Measurements from ENCODE around the gene LLPH. TPM values are rescaled to one million over a fixed set of nuclear protein-coding genes. Genes with fewer than 3 reads are reported as not detected.

Gene LLPH
- total and polyA plus RNA-seq, 2 of the 13 experiments (the other 11 are each of a cell fraction or from before 2014, with no cell fraction given), result 4.2 to 25.6 TPM

DNA sequence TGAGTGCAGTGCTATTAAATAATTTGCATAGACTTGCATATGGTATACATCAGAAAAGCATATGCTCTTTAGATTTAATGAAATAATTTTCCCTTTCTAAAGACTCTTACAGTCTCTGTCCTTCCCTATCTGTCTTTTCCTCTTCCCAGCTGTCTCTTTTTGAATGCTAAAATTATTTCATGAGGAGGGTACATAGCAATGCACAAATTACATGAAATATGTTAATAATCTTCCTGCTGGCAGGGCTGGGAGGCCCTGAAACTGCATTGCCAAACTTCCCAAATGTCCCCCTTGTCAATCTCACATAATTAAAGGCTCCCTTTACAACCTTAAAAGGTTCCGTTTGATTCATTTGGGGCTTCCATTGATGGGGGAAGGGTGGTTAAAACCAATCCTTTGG is 22.2 kb downstream of the LLPH start:
- BruUV-seq (replicated peaks), result no TSS peak
- intact Hi-C loops (cut with micrococcal nuclease; ENCODE audit: unreplicated experiment) (no loop called here), in situ Hi-C loops (cut with HindIII; ENCODE audit: extremely low pct_ligation_motif_present, low pct_unique_long_range_greater_than_20kb) (loop anchor here (10.0 to 25.0 kb wide), 3 partner anchors 496 to 1221 kb away; no protein-coding TSS in a partner anchor)

More for the DNA sequence above, 22.2 kb downstream of the LLPH start:
- FAIRE-seq, result no peak
- no peaks in the 10 kb centered on the region for H3K9me3 ChIP-seq (ENCODE audit: low read length)
- no peak overlapping the region for H3K9ac ChIP-seq (ENCODE audit: insufficient read depth, low read depth, low read length)
- H3K27me3 ChIP-seq (ENCODE audit: control insufficient read depth in 1 of 2, insufficient read depth in 2 of 2, low read length in 2 of 2), result no peaks in the 10 kb centered on the region
- H4K20me1 ChIP-seq (ENCODE audit: insufficient read depth, low read length), result no peaks in the 10 kb centered on the region
- WGBS (ENCODE audit: low lambda C conversion rate), result 59% methylated on average over 1 of the region's 1 CpG
- CTCF ChIA-PET (ENCODE audit: low intra/inter-chr PET ratio, low total read pairs), result no interaction called here
- no peak overlapping the region for H3K4me2 ChIP-seq (ENCODE audit: low read depth, low read length)
- no peak overlapping the region for H3K4me3 ChIP-seq (replicated peaks in 1 of 3; ENCODE audit: insufficient read depth in 1 of 3, low read depth in 2 of 3, low read length in 3 of 3)
- POLR2A ChIA-PET, result no interaction called here
- no peak overlapping the region for H3K27ac ChIP-seq (ENCODE audit: extremely low read length, insufficient read depth, low read length)
- no peaks in the 10 kb centered on the region for H3K79me2 ChIP-seq (ENCODE audit: insufficient read depth, low read length)
- TF ChIP-seq ZBTB7B (CRISPR knock-in tag; IDR thresholded peaks at IDR 0.05) (no peak), ZNF563 (CRISPR knock-in tag; IDR thresholded peaks at IDR 0.05) (no peak), HOXD1 (CRISPR knock-in tag; IDR thresholded peaks at IDR 0.05) (no peak), KMT2A (CRISPR knock-in tag; IDR thresholded peaks at IDR 0.05) (no peak)
- TF ChIP-seq, protein P1, sequence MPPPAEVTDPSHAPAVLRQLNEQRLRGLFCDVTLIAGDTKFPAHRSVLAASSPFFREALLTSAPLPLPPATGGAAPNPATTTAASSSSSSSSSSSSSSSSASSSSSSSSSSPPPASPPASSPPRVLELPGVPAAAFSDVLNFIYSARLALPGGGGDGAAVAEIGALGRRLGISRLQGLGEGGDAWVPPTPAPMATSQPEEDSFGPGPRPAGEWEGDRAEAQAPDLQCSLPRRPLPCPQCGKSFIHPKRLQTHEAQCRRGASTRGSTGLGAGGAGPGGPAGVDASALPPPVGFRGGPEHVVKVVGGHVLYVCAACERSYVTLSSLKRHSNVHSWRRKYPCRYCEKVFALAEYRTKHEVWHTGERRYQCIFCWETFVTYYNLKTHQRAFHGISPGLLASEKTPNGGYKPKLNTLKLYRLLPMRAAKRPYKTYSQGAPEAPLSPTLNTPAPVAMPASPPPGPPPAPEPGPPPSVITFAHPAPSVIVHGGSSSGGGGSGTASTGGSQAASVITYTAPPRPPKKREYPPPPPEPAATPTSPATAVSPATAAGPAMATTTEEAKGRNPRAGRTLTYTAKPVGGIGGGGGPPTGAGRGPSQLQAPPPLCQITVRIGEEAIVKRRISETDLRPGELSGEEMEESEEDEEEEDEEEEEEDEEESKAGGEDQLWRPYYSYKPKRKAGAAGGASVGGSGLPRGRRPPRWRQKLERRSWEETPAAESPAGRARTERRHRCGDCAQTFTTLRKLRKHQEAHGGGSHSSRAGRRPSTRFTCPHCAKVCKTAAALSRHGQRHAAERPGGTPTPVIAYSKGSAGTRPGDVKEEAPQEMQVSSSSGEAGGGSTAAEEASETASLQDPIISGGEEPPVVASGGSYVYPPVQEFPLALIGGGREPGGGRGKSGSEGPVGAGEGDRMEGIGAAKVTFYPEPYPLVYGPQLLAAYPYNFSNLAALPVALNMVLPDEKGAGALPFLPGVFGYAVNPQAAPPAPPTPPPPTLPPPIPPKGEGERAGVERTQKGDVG (CRISPR knock-in tag; IDR thresholded peaks at IDR 0.05; ENCODE audit: borderline replicate concordance), result no peak
- peaks cover 12% of the 10 kb centered on the region for H3K4me1 ChIP-seq (ENCODE audit: insufficient read depth, low read length)
- no peak for ATAC-seq
- DNase-seq (ENCODE audit: low spot score), result no peak
- H3K36me3 ChIP-seq (replicated peaks in 1 of 2; ENCODE audit: control insufficient read depth in 1 of 2, insufficient read depth in 2 of 2, low read length in 2 of 2), result no peaks in the 10 kb centered on the region
- H2AFZ ChIP-seq (ENCODE audit: low read length), result no peak overlapping the region
